NB4 (cell line): ENCODE data around the gene MEGF10.

Experiments used
- CTCF ChIP-seq: IDR thresholded peaks from one replicate; pipeline ENCODE4 v1.5.1; 2012; ENCODE audit warnings: low read depth, low read length
- MAX ChIP-seq: IDR thresholded peaks from 2 replicates; pipeline ENCODE4 v1.6.1; 2011; ENCODE audit warnings: low read depth, low read length
- POLR2A ChIP-seq: IDR thresholded peaks from 2 replicates; pipeline ENCODE4 v1.6.1; 2011; ENCODE audit warnings: mild to moderate bottlenecking; ENCODE audit not compliant: insufficient read length; ENCODE audit errors: extremely low read depth

- no peak for TF ChIP-seq MAX
- no peak for TF ChIP-seq CTCF
- TF ChIP-seq POLR2A, result no peak
Observed at GRCh38 chr5:127321465-127321864, 30.9 kb downstream of the MEGF10 start.
